ENCODE data around the gene KAZN. TPM values are rescaled to one million over a fixed set of nuclear protein-coding genes. Genes with fewer than 3 reads are reported as not detected.

Gene KAZN
- total RNA-seq, 1 experiment from 2014 or later: 3.4 TPM

GRCh38 chr1:14726606-14727005 is 128.1 kb downstream of the KAZN start:
- Histone ChIP-seq H3K27me3 (no peaks in the 10 kb centered on the region), H3K36me3 (no peaks in the 10 kb centered on the region), H3K4me3 (no peak overlapping the region), H3K9me3 (no peaks in the 10 kb centered on the region)
- DNase-seq: no peak

- Histone ChIP-seq H3K36me3 (no peaks in the 10 kb centered on the region), H3K27me3 (no peaks in the 10 kb centered on the region), H3K9me3 (no peaks in the 10 kb centered on the region), H3K4me3 (no peak overlapping the region)
- no peak for DNase-seq
These were observed 130.0 kb downstream of the KAZN start for GRCh38 chr1:14728516-14728915.

GRCh38 chr1:14732728-14733047 is 134.2 kb downstream of the KAZN start:
- no peak for DNase-seq
- H3K36me3 ChIP-seq: no peaks in the 10 kb centered on the region
- no peaks in the 10 kb centered on the region for H3K9me3 ChIP-seq
- H3K27me3 ChIP-seq: no peaks in the 10 kb centered on the region
- H3K4me3 ChIP-seq: no peak overlapping the region

- no peak for DNase-seq
These were observed 134.7 kb downstream of the KAZN start for GRCh38 chr1:14733048-14733778.

GRCh38 chr1:14733779-14734140 is 135.3 kb downstream of the KAZN start:
- Histone ChIP-seq H3K9me3 (no peaks in the 10 kb centered on the region), H3K4me3 (no peak overlapping the region), H3K27me3 (no peaks in the 10 kb centered on the region), H3K36me3 (no peaks in the 10 kb centered on the region)
- no peak for DNase-seq

More at GRCh38 chr1:14733048-14733778, 134.7 kb downstream of the KAZN start:
- Histone ChIP-seq H3K4me3 (no peak overlapping the region), H3K9me3 (no peaks in the 10 kb centered on the region), H3K27me3 (no peaks in the 10 kb centered on the region), H3K36me3 (no peaks in the 10 kb centered on the region)

- DNase-seq: no peak
- Histone ChIP-seq H3K4me3 (no peak overlapping the region), H3K9me3 (no peaks in the 10 kb centered on the region), H3K36me3 (no peaks in the 10 kb centered on the region), H3K27me3 (no peaks in the 10 kb centered on the region)
These were observed 137.4 kb downstream of the KAZN start for GRCh38 chr1:14735841-14736240.

- DNase-seq: peak; percentile 12
- no peaks in the 10 kb centered on the region for H3K9me3 ChIP-seq
- no peaks in the 10 kb centered on the region for H3K36me3 ChIP-seq
- H3K4me3 ChIP-seq: no peak overlapping the region
- H3K27me3 ChIP-seq: no peaks in the 10 kb centered on the region
These were observed 139.1 kb downstream of the KAZN start for GRCh38 chr1:14737561-14738094.

GRCh38 chr1:14738235-14738634 is 139.8 kb downstream of the KAZN start:
- DNase-seq: peak; percentile 82
- H3K9me3 ChIP-seq: no peaks in the 10 kb centered on the region
- no peak overlapping the region for H3K4me3 ChIP-seq
- no peaks in the 10 kb centered on the region for H3K27me3 ChIP-seq
- H3K36me3 ChIP-seq: no peaks in the 10 kb centered on the region

GRCh38 chr1:14738647-14739046 is 140.2 kb downstream of the KAZN start:
- Histone ChIP-seq H3K9me3 (no peaks in the 10 kb centered on the region), H3K27me3 (no peaks in the 10 kb centered on the region), H3K4me3 (no peak overlapping the region), H3K36me3 (no peaks in the 10 kb centered on the region)
- no peak for DNase-seq

- H3K9me3 ChIP-seq: no peaks in the 10 kb centered on the region
- H3K4me3 ChIP-seq: no peak overlapping the region
- DNase-seq: no peak
- no peaks in the 10 kb centered on the region for H3K27me3 ChIP-seq
- no peaks in the 10 kb centered on the region for H3K36me3 ChIP-seq
These were observed 140.8 kb downstream of the KAZN start for GRCh38 chr1:14739082-14739832.

- Histone ChIP-seq H3K4me3 (no peak overlapping the region), H3K27me3 (no peaks in the 10 kb centered on the region), H3K9me3 (no peaks in the 10 kb centered on the region), H3K36me3 (no peaks in the 10 kb centered on the region)
- DNase-seq: no peak
These were observed 141.5 kb downstream of the KAZN start for GRCh38 chr1:14740016-14740415.

GRCh38 chr1:14741082-14741481 is 142.6 kb downstream of the KAZN start:
- H3K4me3 ChIP-seq: no peak overlapping the region
- no peaks in the 10 kb centered on the region for H3K36me3 ChIP-seq
- DNase-seq: no peak
- no peaks in the 10 kb centered on the region for H3K9me3 ChIP-seq
- no peaks in the 10 kb centered on the region for H3K27me3 ChIP-seq

GRCh38 chr1:14741532-14741931 is 143.0 kb downstream of the KAZN start:
- Histone ChIP-seq H3K27me3 (no peaks in the 10 kb centered on the region), H3K9me3 (no peaks in the 10 kb centered on the region), H3K4me3 (no peak overlapping the region), H3K36me3 (no peaks in the 10 kb centered on the region)
- no peak for DNase-seq

- no peaks in the 10 kb centered on the region for H3K27me3 ChIP-seq
- peak; percentile 75 for DNase-seq
- no peaks in the 10 kb centered on the region for H3K36me3 ChIP-seq
- H3K9me3 ChIP-seq: no peaks in the 10 kb centered on the region
- H3K4me3 ChIP-seq: no peak overlapping the region
These were observed 143.9 kb downstream of the KAZN start for GRCh38 chr1:14742181-14742980.

- Histone ChIP-seq H3K27me3 (no peaks in the 10 kb centered on the region), H3K36me3 (no peaks in the 10 kb centered on the region), H3K4me3 (no peak overlapping the region), H3K9me3 (no peaks in the 10 kb centered on the region)
- no peak for DNase-seq
These were observed 144.9 kb downstream of the KAZN start for GRCh38 chr1:14743368-14743767.

- Histone ChIP-seq H3K4me3 (no peak overlapping the region), H3K36me3 (no peaks in the 10 kb centered on the region), H3K9me3 (no peaks in the 10 kb centered on the region), H3K27me3 (no peaks in the 10 kb centered on the region)
- DNase-seq: no peak
These were observed 146.7 kb downstream of the KAZN start for GRCh38 chr1:14745001-14745720.

- Histone ChIP-seq H3K36me3 (no peaks in the 10 kb centered on the region), H3K9me3 (no peaks in the 10 kb centered on the region), H3K27me3 (no peaks in the 10 kb centered on the region), H3K4me3 (no peak overlapping the region)
- no peak for DNase-seq
These were observed 147.3 kb downstream of the KAZN start for GRCh38 chr1:14745789-14746188.
